Neural progenitor cell (in vitro differentiated cells): ENCODE data around the gene TCERG1L. TPM values are rescaled to one million over a fixed set of nuclear protein-coding genes. Genes with fewer than 3 reads are reported as not detected.

Experiments
- DNase-seq: peaks from one replicate; pipeline ENCODE4 v3.0.0-alpha.2; 2016; ENCODE audit warnings: low spot score
- H2AFZ ChIP-seq: fragments of 200-600 bp; sonication (generic); replicated peaks from 2 replicates; pipeline ENCODE4 v1.6.1; 2016; ENCODE audit warnings: antibody characterized with exemption
- H3F3A ChIP-seq: fragments of 200-600 bp; sonication (generic); 2 replicates; pipeline ENCODE4 v1.6.1; 2016; ENCODE audit warnings: antibody characterized with exemption, low read depth
- H3K27ac ChIP-seq: fragments of 200-600 bp; sonication (generic); 2 replicates; pipeline ENCODE4 v1.5.1; 2016; ENCODE audit warnings: mild to moderate bottlenecking
- H3K27me3 ChIP-seq: fragments of 200-600 bp; sonication (generic); 2 replicates; pipeline ENCODE4 v1.6.1; 2016; ENCODE audit warnings: mild to moderate bottlenecking, moderate library complexity
- H3K36me3 ChIP-seq: fragments of 200-600 bp; sonication (generic); 2 replicates; pipeline ENCODE4 v1.5.1; 2016
- H3K4me1 ChIP-seq: fragments of 200-600 bp; sonication (generic); 2 replicates; pipeline ENCODE4 v1.6.1; 2016; ENCODE audit warnings: mixed run types
- H3K4me2 ChIP-seq: fragments of 200-600 bp; sonication (generic); 2 replicates; pipeline ENCODE4 v1.6.1; 2016
- H3K4me3 ChIP-seq: fragments of 200-600 bp; sonication (generic); 2 replicates; pipeline ENCODE4 v1.5.1; 2016
- H3K79me2 ChIP-seq: fragments of 200-600 bp; sonication (generic); 2 replicates; pipeline ENCODE4 v1.6.1; 2016; ENCODE audit warnings: low read depth
- H3K9ac ChIP-seq: fragments of 200-600 bp; sonication (generic); 2 replicates; pipeline ENCODE4 v1.6.1; 2016
- H3K9me3 ChIP-seq: fragments of 200-600 bp; sonication (generic); 2 replicates; pipeline ENCODE4 v1.5.1; 2016; ENCODE audit warnings: low read depth
- H4K20me1 ChIP-seq: fragments of 200-600 bp; sonication (generic); 2 replicates; pipeline ENCODE4 v1.6.1; 2016; ENCODE audit warnings: low read depth
- H3K27ac Mint-ChIP-seq: 3 replicates; pipeline ENCODE4 v1.8.0; 2021; ENCODE audit warnings: mixed read lengths
- H3K27me3 Mint-ChIP-seq: 2 replicates; pipeline ENCODE4 v1.8.0; 2022; ENCODE audit warnings: low read depth, mild to moderate bottlenecking, inconsistent platforms, moderate library complexity, mixed read lengths; ENCODE audit not compliant: insufficient read depth
- H3K36me3 Mint-ChIP-seq: 3 replicates; pipeline ENCODE4 v1.8.0; 2021; ENCODE audit warnings: mixed read lengths
- H3K4me1 Mint-ChIP-seq: 3 replicates; pipeline ENCODE4 v1.8.0; 2021; ENCODE audit warnings: mixed read lengths
- H3K4me3 Mint-ChIP-seq: 3 replicates; pipeline ENCODE4 v1.8.0; 2021; ENCODE audit warnings: mild to moderate bottlenecking, moderate library complexity, mixed read lengths
- H3K9me3 Mint-ChIP-seq: 3 replicates; pipeline ENCODE4 v1.8.0; 2020; ENCODE audit warnings: mixed read lengths
- CTCF ChIP-seq: fragments of 200-600 bp; sonication (generic); IDR thresholded peaks from 2 replicates; pipeline ENCODE4 v1.5.1; 2017; ENCODE audit warnings: antibody characterized with exemption, mild to moderate bottlenecking
- EZH2 ChIP-seq: fragments of 200-600 bp; sonication (generic); IDR thresholded peaks from 2 replicates; pipeline ENCODE4 v1.6.1; 2017; ENCODE audit warnings: antibody characterized with exemption, mild to moderate bottlenecking, moderate library complexity
- EZH2phosphoT487 ChIP-seq: fragments of 200-600 bp; sonication (generic); IDR thresholded peaks from 2 replicates; pipeline ENCODE4 v1.6.1; 2017; ENCODE audit warnings: antibody characterized with exemption
- total RNA-seq: library from RNA; depleted of rRNA; stranded (reverse); fragments of >200 nt; gene quantifications from 2 replicates; pipeline ENCODE4 v1.2.3, GENCODE V29; 2015; ENCODE audit warnings: low replicate concordance

Gene TCERG1L
- total RNA-seq, 1 donor from 2014 or later = 1.8 TPM

- Histone ChIP-seq H2AFZ (no peak overlapping the region), H3F3A (peaks cover 5% of the 10 kb centered on the region), H3K27me3 (peaks cover 23% of the 10 kb centered on the region), H3K4me3 (no peak overlapping the region), H4K20me1 (no peaks in the 10 kb centered on the region), H3K9me3 (no peaks in the 10 kb centered on the region), H3K9ac (no peak overlapping the region), H3K36me3 (no peaks in the 10 kb centered on the region), H3K27ac (no peak overlapping the region), H3K4me1 (peaks cover 20% of the 10 kb centered on the region), H3K79me2 (no peaks in the 10 kb centered on the region), H3K4me2 (no peak overlapping the region)
- no peak for DNase-seq
- no peaks in the 10 kb centered on the region for H3K36me3 Mint-ChIP-seq
- peaks cover 26% of the 10 kb centered on the region for H3K27me3 Mint-ChIP-seq
- H3K9me3 Mint-ChIP-seq = no peaks in the 10 kb centered on the region
- no peak overlapping the region for H3K27ac Mint-ChIP-seq
- H3K4me1 Mint-ChIP-seq = peaks cover 36% of the 10 kb centered on the region
- TF ChIP-seq EZH2 (no peak), CTCF (no peak), EZH2phosphoT487 (no peak)
- no peak overlapping the region for H3K4me3 Mint-ChIP-seq
These were observed 5.0 kb upstream of the TCERG1L start for GRCh38 chr10:131316321-131317075.

- H3K9me3 Mint-ChIP-seq = no peaks in the 10 kb centered on the region
- no peaks in the 10 kb centered on the region for H3K79me2 ChIP-seq
- no peak overlapping the region for H3K9ac ChIP-seq
- no peak overlapping the region for H3K4me2 ChIP-seq
- H3K4me1 Mint-ChIP-seq = peaks cover 33% of the 10 kb centered on the region
- no peak for DNase-seq
- H3K36me3 ChIP-seq = no peaks in the 10 kb centered on the region
- TF ChIP-seq CTCF (no peak), EZH2phosphoT487 (no peak), EZH2 (no peak)
- no peak overlapping the region for H3K27ac Mint-ChIP-seq
- H3F3A ChIP-seq = peaks cover 12% of the 10 kb centered on the region
- H3K27me3 Mint-ChIP-seq = peaks cover 29% of the 10 kb centered on the region
- H3K27me3 ChIP-seq = peaks cover 31% of the 10 kb centered on the region
- no peak overlapping the region for H3K4me3 Mint-ChIP-seq
- H3K27ac ChIP-seq = no peak overlapping the region
- H3K9me3 ChIP-seq = no peaks in the 10 kb centered on the region
- H3K4me3 ChIP-seq = no peak overlapping the region
- H2AFZ ChIP-seq = no peak overlapping the region
- H3K36me3 Mint-ChIP-seq = no peaks in the 10 kb centered on the region
- H3K4me1 ChIP-seq = peaks cover 16% of the 10 kb centered on the region
- H4K20me1 ChIP-seq = peaks cover 8% of the 10 kb centered on the region
These were observed 3.8 kb upstream of the TCERG1L start for GRCh38 chr10:131315344-131315743.

GRCh38 chr10:131314799-131315198, 3.3 kb upstream of the TCERG1L start:
- Histone ChIP-seq H3K4me1 (peaks cover 16% of the 10 kb centered on the region), H3K9ac (no peak overlapping the region), H3K4me3 (no peak overlapping the region), H3K9me3 (no peaks in the 10 kb centered on the region), H2AFZ (no peak overlapping the region), H3K4me2 (no peak overlapping the region), H3K79me2 (no peaks in the 10 kb centered on the region), H3K27ac (no peak overlapping the region), H4K20me1 (peaks cover 9% of the 10 kb centered on the region), H3F3A (peaks cover 16% of the 10 kb centered on the region), H3K36me3 (no peaks in the 10 kb centered on the region), H3K27me3 (peaks cover 37% of the 10 kb centered on the region)
- H3K27me3 Mint-ChIP-seq = peaks cover 32% of the 10 kb centered on the region
- no peak for DNase-seq
- no peaks in the 10 kb centered on the region for H3K36me3 Mint-ChIP-seq
- no peak overlapping the region for H3K27ac Mint-ChIP-seq
- TF ChIP-seq EZH2phosphoT487 (no peak), EZH2 (no peak), CTCF (no peak)
- H3K4me3 Mint-ChIP-seq = no peak overlapping the region
- peaks cover 29% of the 10 kb centered on the region for H3K4me1 Mint-ChIP-seq
- no peaks in the 10 kb centered on the region for H3K9me3 Mint-ChIP-seq
